ENCODE measurements around the gene SH3TC2. TPM values are rescaled to one million over a fixed set of nuclear protein-coding genes. Genes with fewer than 3 reads are reported as not detected.

SH3TC2 gene
- total and polyA plus RNA-seq, 2 donors (not counting 1 experiment from before 2014, with no cell fraction given) = not detected

- Mint-ChIP-seq H3K27me3 (no peaks in the 10 kb centered on the region), H3K9me3 (ENCODE audit: insufficient read depth) (no peaks in the 10 kb centered on the region), H3K27ac (no peak overlapping the region), H3K4me1 (peaks cover 7% of the 10 kb centered on the region), H3K4me3 (no peak overlapping the region)
- no peak overlapping the region for H3K27ac ChIP-seq (ENCODE audit: low read length in 2 of 2)
- H3K27me3 ChIP-seq (replicated peaks in 1 of 4; ENCODE audit: control extremely low read depth in 1 of 4, control insufficient read depth in 3 of 4, insufficient read depth in 4 of 4, low read length in 3 of 4) = no peaks in the 10 kb centered on the region
- no peaks in the 10 kb centered on the region for H3K9me3 ChIP-seq (ENCODE audit: control extremely low read depth in 1 of 3, control insufficient read depth in 2 of 3, insufficient read depth in 1 of 3, low read length in 2 of 3)
- no peaks in the 10 kb centered on the region for H3K79me2 ChIP-seq (ENCODE audit: control insufficient read depth, insufficient read depth, low read length)
- TF ChIP-seq CTCF (IDR thresholded peaks at IDR 0.05) (no peak), EZH2 (IDR thresholded peaks at IDR 0.05; ENCODE audit: borderline replicate concordance, insufficient read depth, low read depth, low read length, poor library complexity, severe bottlenecking) (no peak)
- intact Hi-C loops (cut with micrococcal nuclease) = no loop called here
- H2AFZ ChIP-seq (ENCODE audit: insufficient read depth, low read depth, low read length, poor library complexity, severe bottlenecking) = no peak overlapping the region
- H3K4me2 ChIP-seq (replicated peaks; ENCODE audit: low read depth, low read length, poor library complexity, severe bottlenecking) = no peak overlapping the region
- CTCF ChIA-PET = interaction anchor here (0.8 to 16.2 kb wide), 7 partner anchors 9 to 223 kb away, joined by 3 to 753 read pairs (median 10); no protein-coding TSS in a partner anchor
- no peaks in the 10 kb centered on the region for H3K36me3 ChIP-seq (replicated peaks in 1 of 2; ENCODE audit: control extremely low read depth in 1 of 2, control insufficient read depth in 1 of 2, extremely low read depth in 1 of 2, insufficient read depth in 2 of 2, low read length in 1 of 2)
- no peak for DNase-seq
- 93% methylated on average over 3 of the region's 6 CpGs for WGBS (ENCODE audit: insufficient coverage)
- no peaks in the 10 kb centered on the region for H4K20me1 ChIP-seq (ENCODE audit: control insufficient read depth, insufficient read depth, low read length, poor library complexity, severe bottlenecking)
- ATAC-seq (ENCODE audit: low read depth) = no peak
- no peak overlapping the region for H3K9ac ChIP-seq (ENCODE audit: low read length)
- POLR2A ChIA-PET = no interaction called here
- peaks cover 9 to 11% of the 10 kb centered on the region in 2 donors for H3K4me1 ChIP-seq (ENCODE audit: control insufficient read depth in 2 of 2, insufficient read depth in 2 of 2, low read length in 2 of 2)
- H3K4me3 ChIP-seq (ENCODE audit: control extremely low read depth in 1 of 5, extremely low read depth in 1 of 5, insufficient read depth in 1 of 5, low read depth in 2 of 5, low read length in 4 of 5) = no peak overlapping the region
Observed at GRCh38 chr5:148960070-148960769, 102.6 kb downstream of the SH3TC2 start.

GRCh38 chr5:148957591-148958202, 105.2 kb downstream of the SH3TC2 start:
- peak; percentile 68 for DNase-seq
- Histone ChIP-seq H3K4me2 (replicated peaks; ENCODE audit: low read depth, low read length, poor library complexity, severe bottlenecking) (no peak overlapping the region), H3K9ac (ENCODE audit: low read length) (no peak overlapping the region), H3K9me3 (ENCODE audit: control extremely low read depth in 1 of 3, control insufficient read depth in 2 of 3, insufficient read depth in 1 of 3, low read length in 2 of 3) (no peaks in the 10 kb centered on the region), H3K4me1 (ENCODE audit: control insufficient read depth in 2 of 2, insufficient read depth in 2 of 2, low read length in 2 of 2) (peaks cover 4 to 5% of the 10 kb centered on the region in 2 donors), H3K4me3 (ENCODE audit: control extremely low read depth in 1 of 5, extremely low read depth in 1 of 5, insufficient read depth in 1 of 5, low read depth in 2 of 5, low read length in 4 of 5) (no peak overlapping the region), H4K20me1 (ENCODE audit: control insufficient read depth, insufficient read depth, low read length, poor library complexity, severe bottlenecking) (no peaks in the 10 kb centered on the region), H3K27me3 (replicated peaks in 1 of 4; ENCODE audit: control extremely low read depth in 1 of 4, control insufficient read depth in 3 of 4, insufficient read depth in 4 of 4, low read length in 3 of 4) (no peaks in the 10 kb centered on the region), H3K36me3 (replicated peaks in 1 of 2; ENCODE audit: control extremely low read depth in 1 of 2, control insufficient read depth in 1 of 2, extremely low read depth in 1 of 2, insufficient read depth in 2 of 2, low read length in 1 of 2) (no peaks in the 10 kb centered on the region), H3K79me2 (ENCODE audit: control insufficient read depth, insufficient read depth, low read length) (no peaks in the 10 kb centered on the region), H3K27ac (ENCODE audit: low read length in 2 of 2) (no peak overlapping the region), H2AFZ (ENCODE audit: insufficient read depth, low read depth, low read length, poor library complexity, severe bottlenecking) (no peak overlapping the region)
- H3K27ac Mint-ChIP-seq = no peak overlapping the region
- ChIA-PET CTCF (interaction anchor here (0.5 to 16.2 kb wide), 50 partner anchors 9 to 1535 kb away, joined by 3 to 753 read pairs (median 4); partner anchors contain the start of gene ADRB2), POLR2A (no interaction called here)
- peak; percentile 69 for ATAC-seq (ENCODE audit: low read depth)
- H3K4me1 Mint-ChIP-seq = peaks cover 3% of the 10 kb centered on the region
- H3K27me3 Mint-ChIP-seq = no peaks in the 10 kb centered on the region
- intact Hi-C loops (cut with micrococcal nuclease) = loop anchor here (1.0 to 5.0 kb wide), 4 partner anchors 80 to 224 kb away; no protein-coding TSS in a partner anchor
- WGBS (ENCODE audit: insufficient coverage) = no CpG with 5 or more reads among the region's 3 CpGs
- no peaks in the 10 kb centered on the region for H3K9me3 Mint-ChIP-seq (ENCODE audit: insufficient read depth)
- no peak overlapping the region for H3K4me3 Mint-ChIP-seq
- TF ChIP-seq CTCF (IDR thresholded peaks at IDR 0.05) (peak; percentile 97), EZH2 (IDR thresholded peaks at IDR 0.05; ENCODE audit: borderline replicate concordance, insufficient read depth, low read depth, low read length, poor library complexity, severe bottlenecking) (no peak)

Measured in B cell (primary cell).